Stimulated activated CD4-positive, alpha-beta T cell treated with anti-CD3 and anti-CD28 coated beads, Interleukin-12 subunit alpha, Interleukin-12 subunit beta, amount 100 ng/mL, for 24 hours (primary cell): Measurements from ENCODE around the gene AXDND1.
"Not testable (repeated sequence)": the region's sequence is repeated elsewhere in the genome, so short reads cannot be mapped to it uniquely, and the experiment has no call there.

Experiments
- DNase-seq, 2 experiments: peaks; one replicate each; pipeline ENCODE4 v3.0.0-alpha.2; 2020; ENCODE audit warnings: low read depth in 2 of 2

The AXDND1 gene

DNA sequence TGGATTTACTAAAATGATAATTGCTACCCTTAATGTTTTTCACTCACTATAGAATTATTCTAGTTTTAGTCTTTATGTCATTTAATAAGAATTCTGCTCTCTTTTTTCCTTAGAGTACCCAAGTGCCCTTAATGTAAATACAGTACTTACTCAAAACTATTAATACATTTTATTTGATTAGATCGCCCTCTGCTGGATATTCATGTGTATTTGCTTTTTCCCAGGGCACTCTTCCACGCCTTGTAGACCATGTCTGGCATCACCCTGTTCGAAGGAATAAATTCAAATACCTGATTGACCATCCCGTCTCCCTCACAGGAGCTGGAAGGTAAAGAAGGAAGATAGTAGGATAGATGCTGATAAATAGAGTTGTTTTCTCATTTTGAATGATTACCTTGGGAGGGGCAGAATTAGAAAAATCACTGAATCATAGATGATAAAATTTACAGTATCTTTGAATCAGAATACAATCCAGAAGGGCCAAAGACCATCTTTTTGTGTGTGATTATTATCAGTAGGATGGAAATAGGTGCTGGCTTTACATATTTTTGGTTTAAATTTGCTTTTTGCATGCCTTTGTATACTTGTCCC, 4.1 kb downstream of the AXDND1 start:
- DNase-seq: no peak

DNA sequence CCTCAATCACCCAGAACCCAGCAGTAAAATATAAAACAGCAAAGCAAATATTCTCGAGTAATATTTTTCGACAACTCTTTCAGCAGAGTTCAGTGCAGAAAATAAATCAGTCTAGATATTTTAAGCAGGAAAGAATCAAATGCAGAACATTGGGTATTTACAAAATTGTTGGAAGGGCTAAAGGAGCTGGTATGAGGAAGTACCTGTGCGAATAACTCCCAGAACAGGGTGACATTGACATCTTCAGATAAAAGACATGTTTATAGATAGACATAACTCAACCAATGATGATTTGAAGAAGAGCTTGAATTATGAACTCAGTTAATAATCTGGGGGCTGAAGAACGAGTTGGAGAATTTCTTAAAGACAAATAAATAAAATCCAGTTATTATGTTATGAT, 6.4 kb downstream of the AXDND1 start:
- DNase-seq: no peak

DNA sequence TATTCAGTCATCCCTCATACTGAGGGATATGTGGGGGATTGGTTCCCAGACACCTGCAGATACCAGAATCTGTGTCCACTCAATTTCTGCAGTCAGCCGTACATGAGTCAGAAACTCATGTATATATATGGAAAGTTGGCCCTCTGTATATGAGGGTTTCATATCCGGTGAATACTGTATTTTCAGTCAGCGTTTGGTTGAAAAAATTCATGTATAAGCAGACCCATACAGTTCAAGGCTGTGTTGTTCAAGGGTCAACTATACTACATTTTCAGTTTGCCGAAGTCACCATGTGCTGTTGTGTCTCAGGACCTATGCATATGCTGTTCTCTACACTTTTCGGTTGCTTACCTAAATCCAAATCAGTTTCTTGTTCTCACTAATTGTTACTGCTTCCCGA, 10.5 kb downstream of the AXDND1 start:
- no peak for DNase-seq

DNA sequence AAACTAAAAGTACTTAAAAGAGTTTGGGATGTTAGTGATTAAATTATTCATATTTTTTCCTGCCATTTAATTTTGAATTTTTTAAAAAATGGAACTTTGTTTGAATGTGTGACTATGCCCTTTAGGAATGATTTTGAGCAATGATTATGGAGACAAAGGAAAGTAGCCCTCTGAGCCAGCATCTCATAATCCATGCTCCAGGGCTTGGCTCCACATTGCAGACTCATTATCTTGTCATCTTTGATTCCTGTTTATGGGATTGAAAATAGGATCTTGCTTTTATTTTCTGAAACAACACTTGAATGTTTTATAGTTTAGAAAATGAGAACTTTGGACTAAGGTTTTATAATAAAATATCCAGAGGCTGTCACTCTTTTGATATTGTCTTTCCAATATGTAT, 14.5 kb downstream of the AXDND1 start:
- DNase-seq: no peak

DNA sequence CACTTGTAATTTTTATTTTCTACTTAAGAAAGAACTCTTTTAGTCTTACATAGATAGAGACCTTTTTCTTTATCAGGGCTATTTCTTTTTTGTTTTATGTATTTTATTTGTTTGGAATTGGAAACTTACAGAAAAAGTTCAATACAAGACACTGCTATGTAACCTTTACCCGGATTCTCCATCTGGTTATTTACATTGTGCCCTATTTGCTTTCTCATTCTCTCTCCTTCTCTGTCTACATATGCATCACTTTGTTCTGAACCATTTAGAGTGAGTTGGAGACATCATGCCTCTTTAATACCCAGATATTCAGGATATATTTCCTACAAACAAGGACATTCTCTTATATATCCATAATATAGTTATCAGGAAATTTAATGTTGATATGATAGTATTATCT, 18.3 kb downstream of the AXDND1 start:
- DNase-seq: no peak

DNA sequence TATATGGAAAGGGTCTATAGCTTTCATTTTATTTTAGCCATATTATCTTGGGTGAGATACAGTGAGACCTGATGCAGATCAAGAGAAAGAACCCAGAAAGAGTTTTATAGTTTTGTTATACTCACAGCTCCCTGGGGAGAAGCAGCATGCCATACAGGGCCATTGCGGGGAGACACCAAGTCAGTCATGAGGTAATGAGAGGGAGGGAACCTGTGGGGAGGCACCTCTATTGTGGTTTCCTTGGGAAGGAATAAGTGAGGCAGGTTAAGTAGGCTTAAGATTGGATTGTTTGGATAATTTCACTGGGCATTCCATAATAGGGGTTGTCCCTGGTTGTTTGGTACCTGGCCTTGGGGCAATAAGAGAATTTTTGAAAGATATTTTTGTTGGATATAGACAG, 19.7 kb downstream of the AXDND1 start:
- no peak for DNase-seq

DNA sequence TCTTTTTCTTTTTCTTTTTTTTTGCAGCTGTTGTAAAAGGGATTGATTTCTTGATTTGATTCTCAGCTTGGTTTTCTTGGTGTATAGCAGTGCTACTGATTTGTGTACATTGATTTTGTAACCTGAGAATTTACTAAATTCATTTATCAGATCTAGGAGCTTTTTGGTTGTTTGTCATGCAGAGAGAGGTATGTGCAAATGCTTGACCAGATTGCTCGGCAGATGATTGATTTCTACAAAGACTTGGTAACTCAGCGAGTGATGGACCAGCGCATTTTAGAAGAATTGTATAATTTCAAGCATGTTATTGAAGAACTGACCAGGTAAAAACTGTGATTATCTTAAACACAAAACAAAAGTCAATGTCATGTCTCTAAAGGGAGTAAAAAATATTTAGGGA, 27.9 kb downstream of the AXDND1 start:
- DNase-seq: no peak

DNA sequence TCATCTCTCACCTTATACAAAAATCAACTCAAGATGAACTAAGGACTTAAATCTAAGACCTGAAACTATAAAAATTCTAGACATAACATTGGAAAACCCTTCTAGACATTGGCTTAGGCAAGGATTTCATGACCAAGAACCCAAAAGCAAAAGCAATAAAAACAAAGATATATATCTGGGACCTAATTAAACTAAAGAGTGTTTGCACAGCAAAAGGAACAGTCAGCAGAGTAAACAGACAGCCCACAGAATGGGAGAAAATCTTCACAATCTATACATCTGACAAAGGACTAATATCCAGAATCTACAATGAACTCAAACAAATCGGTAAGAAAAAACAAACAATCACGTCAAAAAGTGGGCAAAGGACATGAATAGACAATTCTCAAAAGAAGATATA, 33.6 kb downstream of the AXDND1 start:
- DNase-seq: not testable (repeated sequence)

DNA sequence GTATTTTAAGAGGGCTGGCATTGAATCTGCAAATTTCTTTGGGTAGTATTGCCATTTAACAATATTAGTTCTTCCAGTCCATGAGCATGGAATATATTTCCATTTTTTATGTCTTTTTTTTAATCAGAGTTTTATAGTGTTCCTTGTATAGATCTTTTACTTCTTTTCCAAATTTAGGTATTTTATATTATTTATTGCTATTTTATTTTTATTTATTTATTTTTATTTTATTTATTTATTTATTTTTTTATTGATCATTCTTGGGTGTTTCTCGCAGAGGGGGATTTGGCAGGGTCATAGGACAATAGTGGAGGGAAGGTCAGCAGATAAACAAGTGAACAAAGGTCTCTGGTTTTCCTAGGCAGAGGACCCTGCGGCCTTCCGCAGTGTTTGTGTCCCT, 52.0 kb downstream of the AXDND1 start:
- DNase-seq: not testable (repeated sequence)

DNA sequence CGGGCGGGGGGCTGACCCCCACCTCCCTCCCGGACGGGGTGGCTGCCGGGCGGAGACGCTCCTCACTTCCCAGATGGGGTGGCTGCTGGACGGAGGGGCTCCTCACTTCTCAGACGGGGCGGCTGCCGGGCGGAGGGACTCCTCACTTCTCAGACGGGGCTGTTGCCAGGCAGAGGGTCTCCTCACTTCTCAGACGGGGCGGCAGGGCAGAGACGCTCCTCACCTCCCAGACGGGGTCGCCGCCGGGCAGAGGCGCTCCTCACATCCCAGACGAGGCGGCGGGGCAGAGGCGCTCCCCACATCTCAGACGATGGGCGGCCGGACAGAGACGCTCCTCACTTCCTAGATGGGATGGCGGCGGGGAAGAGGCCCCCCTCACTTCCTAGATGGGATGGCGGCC, 52.9 kb downstream of the AXDND1 start:
- not testable (repeated sequence) for DNase-seq

DNA sequence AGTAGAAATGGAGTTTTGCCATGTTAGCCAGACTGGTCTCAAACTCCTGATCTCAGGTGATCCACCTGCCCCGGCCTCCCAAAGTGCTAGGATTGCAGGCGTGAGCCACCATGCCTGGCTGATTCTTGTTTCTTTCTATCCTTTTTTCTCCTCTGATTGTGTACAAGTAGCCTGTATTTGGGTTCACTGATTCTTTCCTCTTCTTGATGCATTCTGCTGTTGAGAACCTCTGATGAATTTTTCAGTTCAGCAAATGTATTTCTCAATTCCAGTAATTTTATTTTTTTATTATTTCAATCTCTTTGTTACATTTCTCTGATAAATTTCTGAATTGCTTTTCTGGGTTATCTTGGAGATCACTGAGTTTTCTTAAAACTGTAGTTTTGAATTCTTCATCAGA, 58.8 kb downstream of the AXDND1 start:
- no peak for DNase-seq

DNA sequence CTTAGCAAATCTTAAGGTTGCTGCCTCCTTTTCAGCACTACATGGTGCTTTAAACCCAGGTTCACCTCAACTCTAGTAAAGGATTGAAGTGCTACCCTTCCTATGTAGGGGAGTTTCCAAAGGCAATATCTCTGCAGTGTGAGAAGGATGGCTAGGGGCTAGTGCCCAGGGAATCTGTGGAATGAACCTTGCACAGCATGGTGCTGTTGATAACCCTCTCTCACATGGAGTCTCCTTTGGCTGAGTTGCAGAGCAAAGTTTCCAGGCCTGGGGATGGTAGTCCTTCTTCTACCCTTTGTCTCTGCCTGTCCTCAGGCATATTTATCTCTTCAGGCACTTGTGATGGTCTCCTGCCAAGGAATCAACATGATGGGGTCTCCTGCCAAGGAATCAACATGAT, 59.4 kb downstream of the AXDND1 start:
- no peak for DNase-seq

DNA sequence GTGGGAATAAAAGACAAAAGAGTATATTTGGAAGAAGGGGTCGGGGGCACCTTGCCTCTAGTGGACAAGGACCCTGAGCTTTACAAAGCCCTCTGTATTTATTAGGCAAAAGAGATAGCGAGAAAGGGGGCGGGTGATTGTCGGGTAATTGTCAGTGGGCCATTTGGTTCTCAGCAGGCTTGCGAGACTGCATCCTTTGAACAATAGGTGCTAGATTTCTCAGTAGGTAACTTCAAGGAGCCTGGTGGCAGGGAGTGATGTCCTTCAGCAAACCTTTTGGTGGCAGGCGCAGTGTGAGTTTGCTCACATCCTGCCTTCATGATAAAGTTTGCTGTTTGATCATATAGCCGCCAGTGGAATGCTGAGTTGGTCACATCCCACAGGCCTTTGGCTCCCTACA, 71.4 kb downstream of the AXDND1 start:
- no peak for DNase-seq

DNA sequence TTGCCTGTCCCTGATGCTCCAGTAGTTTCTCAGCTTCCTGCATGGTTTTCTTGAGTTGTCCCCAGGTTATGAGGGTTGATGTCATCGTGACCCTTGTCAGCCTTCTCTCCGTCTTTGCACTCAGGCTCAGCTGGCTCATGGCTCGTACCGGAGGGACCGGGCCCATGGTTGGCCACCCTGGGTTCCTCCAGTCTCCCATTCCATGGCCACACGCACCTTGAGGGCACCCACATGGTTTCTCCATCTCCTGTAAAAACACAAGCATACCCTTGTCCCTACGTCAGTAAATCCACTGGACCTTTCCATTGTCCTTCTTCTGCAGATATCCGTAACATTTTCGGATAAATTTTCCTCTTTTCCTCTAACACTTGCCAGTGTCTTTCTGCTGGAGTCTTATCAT, 73.9 kb downstream of the AXDND1 start:
- DNase-seq: not testable (repeated sequence)

DNA sequence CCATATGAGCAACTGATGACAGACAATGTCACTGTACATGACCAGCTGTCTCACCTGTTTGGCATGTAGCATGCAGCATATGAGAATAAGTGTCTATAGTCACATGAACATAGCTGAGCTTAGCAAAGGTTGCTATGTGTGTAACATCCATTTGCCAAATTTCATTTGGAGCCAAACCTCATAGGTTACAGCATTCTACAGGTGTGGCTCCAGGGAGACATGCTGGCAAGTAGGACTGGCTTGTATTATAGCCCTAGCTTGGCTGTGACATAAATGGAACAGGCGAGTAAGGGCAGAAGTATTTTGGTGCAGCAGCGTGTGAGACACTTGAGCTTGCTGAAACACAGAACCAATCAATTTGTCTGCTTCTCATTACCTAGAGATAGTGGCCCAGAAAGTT, 74.5 kb downstream of the AXDND1 start:
- DNase-seq: not testable (repeated sequence)

DNA sequence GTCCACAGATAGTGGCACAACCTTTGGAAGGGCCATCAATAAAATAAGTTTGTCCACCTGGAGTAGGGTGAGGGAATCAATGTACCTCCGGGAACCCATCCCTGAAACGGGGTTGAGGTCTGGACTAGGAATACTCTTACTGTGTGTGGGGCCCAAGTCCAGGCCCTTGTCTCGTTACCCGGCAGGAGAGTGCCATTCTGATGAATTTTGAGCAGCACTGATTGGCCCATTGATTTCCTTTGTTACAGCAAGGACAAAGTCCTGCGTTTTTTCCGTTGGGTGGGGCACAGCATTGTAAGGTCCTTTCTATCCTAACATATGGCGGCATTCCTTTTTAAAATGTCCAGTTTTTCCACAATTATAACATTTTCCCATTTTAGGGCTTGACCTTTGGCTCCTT, 75.2 kb downstream of the AXDND1 start:
- no peak for DNase-seq

DNA sequence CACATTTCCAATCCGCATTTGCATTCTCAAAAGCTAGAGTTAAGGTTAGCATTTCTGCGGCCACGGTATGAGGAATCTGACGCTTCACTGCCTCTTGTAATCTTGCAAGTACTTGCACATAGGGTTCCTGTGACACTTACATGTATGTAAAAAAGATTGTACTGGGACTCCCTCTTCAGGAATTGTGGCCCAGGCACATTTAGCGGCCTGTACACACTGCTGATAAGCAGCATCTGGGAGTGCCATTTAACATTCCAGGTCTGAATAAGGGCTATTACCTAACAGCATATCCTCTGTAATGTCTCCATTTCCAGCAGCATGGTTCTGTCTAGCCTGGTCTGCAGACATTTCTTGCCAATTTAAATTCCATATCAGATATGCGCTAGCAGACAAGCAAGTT, 75.7 kb downstream of the AXDND1 start:
- DNase-seq: no peak

DNA sequence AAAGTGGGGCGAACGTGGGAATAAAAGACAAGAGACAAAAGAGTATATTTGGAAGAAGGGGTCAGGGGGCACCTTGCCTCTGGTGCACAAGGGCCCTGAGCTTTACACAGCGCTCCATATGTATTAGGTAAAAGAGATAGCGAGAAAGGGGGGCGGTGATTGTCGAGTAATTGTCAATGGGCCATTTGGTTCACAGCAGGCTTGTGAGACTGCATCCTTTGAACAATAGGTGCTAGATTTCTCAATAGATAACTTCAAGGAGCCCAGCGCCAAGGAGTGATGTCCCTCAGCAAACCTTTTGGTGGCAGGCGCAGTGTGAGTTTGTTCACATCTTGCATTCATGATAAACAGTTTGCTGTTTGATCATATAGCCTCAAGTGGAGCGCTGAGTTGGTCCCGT, 77.1 kb downstream of the AXDND1 start:
- DNase-seq: not testable (repeated sequence)

DNA sequence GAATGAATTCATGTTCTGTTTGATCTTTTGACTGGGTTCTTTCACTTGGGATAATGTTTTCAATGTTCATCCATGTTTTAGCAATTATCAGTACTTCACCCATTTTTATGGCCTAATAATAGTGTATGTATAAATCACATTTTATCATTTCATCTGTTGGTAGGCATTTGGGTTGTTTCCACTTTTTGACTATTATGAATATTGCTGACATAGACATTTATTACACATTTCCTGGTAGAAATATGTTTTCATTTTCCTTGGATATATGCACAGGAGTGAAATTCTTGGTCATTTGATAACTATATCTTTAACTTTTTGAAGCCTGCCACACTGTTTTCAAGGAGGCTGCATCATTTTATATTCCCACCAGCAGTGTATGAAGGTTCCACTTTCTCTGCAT, 79.8 kb downstream of the AXDND1 start:
- no peak for DNase-seq

DNA sequence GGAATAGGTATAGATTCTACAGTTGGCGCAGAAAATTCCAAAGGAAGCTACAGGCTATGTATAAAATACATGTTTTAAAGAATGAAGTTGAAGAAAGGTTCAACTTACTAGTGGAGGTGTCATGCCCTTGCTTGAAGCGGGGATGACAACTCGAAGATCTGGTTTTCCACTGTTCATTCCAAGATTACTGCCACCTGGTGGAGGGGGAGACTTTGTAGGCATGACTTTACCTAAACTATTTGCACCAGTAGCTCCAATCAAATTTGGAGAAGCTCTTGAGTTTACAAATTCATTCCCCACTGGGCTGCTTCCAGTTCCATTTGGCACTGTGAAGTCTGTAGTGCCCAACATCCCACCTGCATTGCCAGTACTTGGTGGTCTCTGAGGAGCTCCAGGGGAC, 81.7 kb downstream of the AXDND1 start:
- no peak for DNase-seq

DNA sequence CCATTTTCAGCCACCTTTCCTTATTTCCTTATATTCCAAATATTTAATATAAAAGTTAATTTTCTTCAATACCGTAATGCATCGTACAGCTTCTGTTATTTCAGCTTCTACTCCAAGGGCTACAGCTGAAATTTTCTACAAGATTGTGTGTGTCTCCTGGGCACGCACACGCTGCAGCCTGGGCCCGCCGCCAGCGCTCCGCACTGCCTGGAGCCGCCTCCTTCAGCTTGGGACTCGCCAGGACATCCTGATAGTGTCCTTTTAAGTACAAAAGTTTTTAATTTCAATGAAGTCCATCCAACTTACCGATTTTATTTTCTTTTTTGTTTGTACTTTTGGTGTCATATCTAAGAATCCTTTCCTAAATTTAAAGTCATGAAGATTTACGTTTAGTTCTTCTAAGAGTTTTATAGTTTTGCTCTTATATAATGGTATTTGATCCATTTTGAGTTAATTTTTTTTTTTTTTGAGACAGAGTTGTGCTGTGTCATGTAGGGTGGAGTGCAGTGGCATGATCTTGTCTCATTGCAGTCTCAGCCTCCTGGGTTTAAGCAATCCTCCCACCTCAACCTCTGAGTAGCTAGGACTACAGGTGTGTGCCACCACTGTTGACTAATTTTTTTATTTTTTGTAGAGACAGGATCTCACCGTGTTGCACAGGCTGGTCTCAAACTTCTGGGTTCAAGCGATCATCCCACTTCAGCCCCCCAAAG, 82.8 kb downstream of the AXDND1 start:
- no peak for DNase-seq

DNA sequence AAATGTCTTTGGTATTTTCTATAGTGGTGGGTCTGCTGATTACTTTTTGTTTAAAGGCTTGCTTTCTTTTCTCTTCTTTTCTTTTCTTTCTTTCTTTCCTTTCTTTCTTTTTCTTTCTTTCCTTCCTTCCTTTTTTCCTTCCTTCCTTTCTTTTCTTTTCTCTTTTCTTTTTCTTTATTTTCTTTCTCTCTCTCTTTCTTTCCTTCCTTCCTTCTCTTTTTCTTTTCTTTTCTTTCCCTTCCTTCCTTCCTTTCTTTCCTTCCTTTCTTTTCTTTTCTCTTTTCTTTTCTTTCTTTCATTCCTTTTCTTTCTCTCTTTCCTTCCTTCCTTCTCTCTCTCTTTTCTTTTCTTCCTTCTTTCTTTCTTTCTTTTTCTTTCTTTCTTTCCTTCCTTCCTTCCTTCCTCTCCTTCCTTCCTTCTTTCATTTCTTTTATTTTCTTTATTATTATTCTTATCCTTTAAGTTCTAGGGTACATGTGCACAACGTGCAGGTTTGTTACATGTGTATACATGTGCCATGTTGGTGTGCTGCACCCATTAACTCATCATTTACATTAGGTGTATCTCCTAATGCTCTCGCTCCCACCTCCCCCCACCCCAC, 93.9 kb downstream of the AXDND1 start:
- not testable (repeated sequence) for DNase-seq

DNA sequence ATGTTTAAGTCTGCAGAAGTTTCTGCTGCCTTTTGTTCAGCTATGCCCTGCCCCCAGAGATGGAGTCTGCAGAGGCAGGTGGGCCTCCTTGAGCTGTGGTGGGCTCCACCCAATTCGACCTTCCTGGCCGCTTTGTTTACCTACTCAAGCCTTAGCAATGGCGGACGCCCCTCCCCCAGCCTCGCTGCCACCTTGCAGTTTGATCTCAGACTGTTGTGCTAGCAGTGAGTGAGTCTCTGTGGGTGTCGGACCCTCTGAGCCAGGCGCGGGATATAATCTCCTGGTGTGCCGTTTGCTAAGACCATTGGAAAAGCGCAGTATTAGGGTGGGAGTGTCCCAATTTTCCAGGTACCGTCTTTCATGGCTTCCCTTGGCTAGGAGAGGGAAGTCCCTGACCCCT, 99.9 kb downstream of the AXDND1 start:
- DNase-seq: not testable (repeated sequence)

DNA sequence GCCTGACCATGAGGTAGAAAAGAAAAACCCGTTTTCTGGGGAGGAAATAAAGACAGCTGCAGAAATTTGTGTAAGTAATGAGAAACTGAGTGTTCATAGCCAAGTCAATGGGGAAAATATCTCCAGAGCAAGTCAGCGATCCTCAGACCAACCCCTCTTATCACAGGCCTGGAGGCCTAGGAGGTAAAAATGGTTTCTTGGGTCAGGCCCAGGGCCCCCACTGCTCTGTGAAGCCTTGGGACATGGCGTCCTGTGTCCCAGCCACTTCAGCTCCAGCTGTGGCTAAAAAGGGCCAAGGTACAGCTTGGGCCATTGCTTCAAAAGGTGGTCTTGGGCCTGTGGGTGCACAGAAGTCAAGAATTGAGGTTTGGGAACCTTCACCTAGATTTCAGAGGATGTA, 108.9 kb downstream of the AXDND1 start:
- DNase-seq: no peak
